ENCODE results near the gene ST6GAL1. TPM values are rescaled to one million over a fixed set of nuclear protein-coding genes. Genes with fewer than 3 reads are reported as not detected.

The ST6GAL1 gene
- total RNA-seq, 1 experiment from 2014 or later, result 25.6 TPM

GRCh38 chr3:186925826-186926225 is 4.5 kb upstream of the ST6GAL1 start:
- BruUV-seq (replicated peaks), result no TSS peak
- Histone ChIP-seq H3K4me1 (replicated peaks; ENCODE audit: insufficient read depth) (no peaks in the 10 kb centered on the region), H3K9me3 (ENCODE audit: insufficient read depth, low read depth) (no peaks in the 10 kb centered on the region), H2AFZ (no peak overlapping the region), H3K9me2 (ENCODE audit: insufficient read depth) (no peaks in the 10 kb centered on the region), H3F3A (ENCODE audit: insufficient read depth, low read depth) (peaks cover 15% of the 10 kb centered on the region; the same call in 1 of the 2 replicates), H3K79me2 (ENCODE audit: low read depth) (no peaks in the 10 kb centered on the region), H3K4me2 (no peak overlapping the region), H3K4me3 (no peak overlapping the region), H3K27ac (no peak overlapping the region), H4K20me1 (ENCODE audit: insufficient read depth) (no peaks in the 10 kb centered on the region), H3K36me3 (ENCODE audit: low read depth) (no peaks in the 10 kb centered on the region), H3K27me3 (ENCODE audit: insufficient read depth, low read depth) (no peaks in the 10 kb centered on the region)
- CTCF ChIA-PET, result no interaction called here
- intact Hi-C loops (cut with micrococcal nuclease; ENCODE audit: unreplicated experiment), result no loop called here
- POLR2A ChIA-PET (ENCODE audit: unreplicated experiment), result no interaction called here
- DNase-seq, result no peak
- TF ChIP-seq EZH2 (IDR thresholded peaks at IDR 0.05; ENCODE audit: low read depth), result no peak
- TF ChIP-seq CTCF (conservative IDR thresholded peaks at IDR 0.05), result no peak

- peaks cover 12% of the 10 kb centered on the region for H3K4me1 ChIP-seq (replicated peaks; ENCODE audit: insufficient read depth)
- no peak overlapping the region for H3K4me2 ChIP-seq
- ChIA-PET POLR2A (ENCODE audit: unreplicated experiment) (no interaction called here), CTCF (no interaction called here)
- TF ChIP-seq CTCF (conservative IDR thresholded peaks at IDR 0.05) (no peak), EZH2 (IDR thresholded peaks at IDR 0.05; ENCODE audit: low read depth) (no peak)
- no peaks in the 10 kb centered on the region for H3K79me2 ChIP-seq (ENCODE audit: low read depth)
- BruUV-seq (replicated peaks), result no TSS peak
- H3K27me3 ChIP-seq (ENCODE audit: insufficient read depth, low read depth), result no peaks in the 10 kb centered on the region
- H3K36me3 ChIP-seq (ENCODE audit: low read depth), result no peaks in the 10 kb centered on the region
- no peak overlapping the region for H3K4me3 ChIP-seq
- peaks cover 19% of the 10 kb centered on the region; the same call in 1 of the 2 replicates for H3F3A ChIP-seq (ENCODE audit: insufficient read depth, low read depth)
- H4K20me1 ChIP-seq (ENCODE audit: insufficient read depth), result peaks cover 5% of the 10 kb centered on the region; the same call in 1 of the 2 replicates
- no peak overlapping the region for H3K27ac ChIP-seq
- no peaks in the 10 kb centered on the region for H3K9me3 ChIP-seq (ENCODE audit: insufficient read depth, low read depth)
- DNase-seq, result no peak
- no peak overlapping the region for H2AFZ ChIP-seq
- intact Hi-C loops (cut with micrococcal nuclease; ENCODE audit: unreplicated experiment), result no loop called here
- H3K9me2 ChIP-seq (ENCODE audit: insufficient read depth), result no peaks in the 10 kb centered on the region
Observed at GRCh38 chr3:186929186-186929585, 1.1 kb upstream of the ST6GAL1 start.

- Histone ChIP-seq H3F3A (ENCODE audit: insufficient read depth, low read depth) (peaks cover 19% of the 10 kb centered on the region; the same call in 1 of the 2 replicates), H3K27ac (no peak overlapping the region), H3K79me2 (ENCODE audit: low read depth) (no peaks in the 10 kb centered on the region), H2AFZ (peak overlapping the region; percentile 94), H3K4me1 (replicated peaks; ENCODE audit: insufficient read depth) (peaks cover 12% of the 10 kb centered on the region), H3K4me3 (peak overlapping the region; percentile 97; the same call in 1 of the 2 replicates), H3K9me2 (ENCODE audit: insufficient read depth) (no peaks in the 10 kb centered on the region), H3K36me3 (ENCODE audit: low read depth) (no peaks in the 10 kb centered on the region), H3K9me3 (ENCODE audit: insufficient read depth, low read depth) (no peaks in the 10 kb centered on the region), H3K27me3 (ENCODE audit: insufficient read depth, low read depth) (no peaks in the 10 kb centered on the region), H3K4me2 (peak overlapping the region; percentile 96), H4K20me1 (ENCODE audit: insufficient read depth) (peaks cover 5% of the 10 kb centered on the region; the same call in 1 of the 2 replicates)
- no TSS peak for BruUV-seq (replicated peaks)
- ChIA-PET POLR2A (ENCODE audit: unreplicated experiment) (no interaction called here), CTCF (no interaction called here)
- intact Hi-C loops (cut with micrococcal nuclease; ENCODE audit: unreplicated experiment), result loop anchor here (1.0 to 10.0 kb wide), 6 partner anchors 61 to 315 kb away; partner anchors contain the start of gene AHSG
- TF ChIP-seq EZH2 (IDR thresholded peaks at IDR 0.05; ENCODE audit: low read depth) (no peak), CTCF (conservative IDR thresholded peaks at IDR 0.05) (no peak)
- DNase-seq, result no peak
Observed at GRCh38 chr3:186929685-186930084, 641 bp upstream of the ST6GAL1 start.

Measured in PC-9 (cell line).